Measurements from ENCODE around the gene KHDC4. TPM values are rescaled to one million over a fixed set of nuclear protein-coding genes. Genes with fewer than 3 reads are reported as not detected.

Gene KHDC4
- total RNA-seq = 12.3 and 23.9 TPM in 2 replicates

GRCh38 chr1:155934097-155934935 is at the start of gene KHDC4:
Gene KHDC4, minus strand, starts transcription at chr1:155934413. Its CDS starts 40 bp downstream, at chr1:155934373.

GRCh38 chr1:155978325-155978972 is 44.2 kb upstream of the KHDC4 start, which contains the start of gene ARHGEF2:
Gene ARHGEF2, minus strand, starts transcription at chr1:155978547. Its CDS starts 120 bp downstream, at chr1:155978427.

GRCh38 chr1:155940993-155941844 is 7.0 kb upstream of the KHDC4 start, which contains the start of gene RXFP4:
Gene RXFP4, plus strand, starts transcription at chr1:155941638. Its CDS starts 72 bp downstream, at chr1:155941710.

GRCh38 chr1:155911156-155912055 is 22.8 kb downstream of the KHDC4 start, which contains the start of gene RIT1:
Gene RIT1, minus strand, starts transcription at chr1:155911349. Its CDS starts 588 bp downstream, at chr1:155910761.

Other genes starting within 250 kb of the KHDC4 start
- 37.4 and 56.9 TPM in 2 replicates for gene YY1AP1, start 245.6 kb downstream of the KHDC4 start, total RNA-seq
- gene DAP3, start 245.3 kb downstream of the KHDC4 start, total RNA-seq = 77.6 and 78.6 TPM in 2 replicates
- 16.0 and 17.4 TPM in 2 replicates for gene GON4L, start 77.2 kb downstream of the KHDC4 start, total RNA-seq
- 0.21 and 3.4 TPM in 2 replicates for gene SYT11, start 74.8 kb downstream of the KHDC4 start, total RNA-seq
- gene RIT1, start 23.1 kb downstream of the KHDC4 start, total RNA-seq = 35.0 and 35.2 TPM in 2 replicates
- gene RXFP4, start 7.2 kb upstream of the KHDC4 start, total RNA-seq = 0.24 TPM in 1 of 2 replicates, not detected in the other
- 55.6 and 76.6 TPM in 2 replicates for gene ARHGEF2, start 44.1 kb upstream of the KHDC4 start, total RNA-seq
- gene SSR2, start 86.5 kb upstream of the KHDC4 start, total RNA-seq = 326 and 576 TPM in 2 replicates
- 17.6 and 18.3 TPM in 2 replicates for gene UBQLN4, start 119.4 kb upstream of the KHDC4 start, total RNA-seq
- gene LAMTOR2, start 120.4 kb upstream of the KHDC4 start, total RNA-seq = 48.4 and 74.9 TPM in 2 replicates
- 52.2 and 69.4 TPM in 2 replicates for gene RAB25, start 126.7 kb upstream of the KHDC4 start, total RNA-seq
- 1.9 and 6.5 TPM in 2 replicates for gene MEX3A, start 148.1 kb upstream of the KHDC4 start, total RNA-seq
- gene LMNA, start 180.3 kb upstream of the KHDC4 start, total RNA-seq = 687 and 701 TPM in 2 replicates
- gene SEMA4A, start 219.2 kb upstream of the KHDC4 start, total RNA-seq = 3.4 TPM in 2 replicates

Data from tracheal epithelial cell (primary cell).